GM18870 (cell line): ENCODE measurements around the gene NFATC2IP.
"Not testable (repeated sequence)": the region's sequence is repeated elsewhere in the genome, so short reads cannot be mapped to it uniquely, and the experiment has no call there.

Experiments used
- ATAC-seq: cut with Tn5 transposase; IDR thresholded peaks from one replicate; pipeline ENCODE4 v1.9.1; 2021; ENCODE audit warnings: moderate library complexity; ENCODE audit not compliant: unreplicated experiment

Gene NFATC2IP

GRCh38 chr16:28925386-28926228 lies 25.1 kb upstream of the NFATC2IP start:
- peak; percentile 12 for ATAC-seq

- not testable (repeated sequence) for ATAC-seq
These were observed 24.5 kb upstream of the NFATC2IP start for GRCh38 chr16:28926284-28926683.

GRCh38 chr16:28927815-28928214 lies 22.9 kb upstream of the NFATC2IP start:
- ATAC-seq: no peak

GRCh38 chr16:28930203-28930602 lies 20.5 kb upstream of the NFATC2IP start:
- no peak for ATAC-seq

- ATAC-seq: no peak
These were observed 20.1 kb upstream of the NFATC2IP start for GRCh38 chr16:28930652-28931051.

- no peak for ATAC-seq
These were observed 18.9 kb upstream of the NFATC2IP start, which contains the start of gene CD19 for GRCh38 chr16:28931801-28932225. TSS of gene CD19 (plus strand) at chr16:28931971. CDS start at chr16:28932001, 30 bp downstream.

GRCh38 chr16:28932339-28933141 lies 18.2 kb upstream of the NFATC2IP start:
- ATAC-seq: no peak

GRCh38 chr16:28933171-28933570 lies 17.6 kb upstream of the NFATC2IP start:
- no peak for ATAC-seq

GRCh38 chr16:28935346-28935745 lies 15.4 kb upstream of the NFATC2IP start:
- ATAC-seq: no peak

- ATAC-seq: no peak
These were observed 14.6 kb upstream of the NFATC2IP start for GRCh38 chr16:28935924-28936783.

GRCh38 chr16:28936784-28937155 lies 14.0 kb upstream of the NFATC2IP start:
- ATAC-seq: no peak

GRCh38 chr16:28937222-28937876 lies 13.4 kb upstream of the NFATC2IP start:
- ATAC-seq: no peak

GRCh38 chr16:28938721-28939120 lies 12.0 kb upstream of the NFATC2IP start:
- ATAC-seq: no peak

GRCh38 chr16:28939825-28940224 lies 10.9 kb upstream of the NFATC2IP start:
- ATAC-seq: not testable (repeated sequence)

- no peak for ATAC-seq
These were observed 7.5 kb upstream of the NFATC2IP start for GRCh38 chr16:28943281-28943680.

- no peak for ATAC-seq
These were observed 4.1 kb upstream of the NFATC2IP start for GRCh38 chr16:28946681-28947080.

- ATAC-seq: no peak
These were observed 740 bp downstream of the NFATC2IP start for GRCh38 chr16:28951410-28951943.

GRCh38 chr16:28958216-28958615 lies 7.5 kb downstream of the NFATC2IP start:
- ATAC-seq: no peak

- ATAC-seq: no peak
These were observed 8.1 kb downstream of the NFATC2IP start for GRCh38 chr16:28958836-28959235.

- no peak for ATAC-seq
These were observed 13.3 kb downstream of the NFATC2IP start for GRCh38 chr16:28964072-28964471.
